Epithelial cell of proximal tubule (primary cell): ENCODE results near the gene GPR32. TPM values are rescaled to one million over a fixed set of nuclear protein-coding genes. Genes with fewer than 3 reads are reported as not detected.
"Not testable (repeated sequence)": the region's sequence is repeated elsewhere in the genome, so short reads cannot be mapped to it uniquely, and the experiment has no call there.

Experiments
- DNase-seq: peaks from one replicate; pipeline ENCODE4 v3.0.0-alpha.2; 2011; ENCODE audit warnings: low read depth
- H3K4me3 ChIP-seq: 2 replicates; pipeline ENCODE4 v1.5.1; 2011; ENCODE audit warnings: low read depth, mild to moderate bottlenecking, low read length
- total RNA-seq: library from RNA; depleted of rRNA; stranded (reverse); fragments of >200 nt; gene quantifications from 2 replicates; pipeline ENCODE4 v1.2.3, GENCODE V29; 2015
- TF ChIP-seq, protein P1 (sequence below): conservative IDR thresholded peaks from 2 replicates; pipeline ENCODE4 v1.5.1; 2012; ENCODE audit warnings: low read depth, mild to moderate bottlenecking, low read length

GPR32 gene
- total RNA-seq, 1 donor from 2014 or later = not detected

DNA sequence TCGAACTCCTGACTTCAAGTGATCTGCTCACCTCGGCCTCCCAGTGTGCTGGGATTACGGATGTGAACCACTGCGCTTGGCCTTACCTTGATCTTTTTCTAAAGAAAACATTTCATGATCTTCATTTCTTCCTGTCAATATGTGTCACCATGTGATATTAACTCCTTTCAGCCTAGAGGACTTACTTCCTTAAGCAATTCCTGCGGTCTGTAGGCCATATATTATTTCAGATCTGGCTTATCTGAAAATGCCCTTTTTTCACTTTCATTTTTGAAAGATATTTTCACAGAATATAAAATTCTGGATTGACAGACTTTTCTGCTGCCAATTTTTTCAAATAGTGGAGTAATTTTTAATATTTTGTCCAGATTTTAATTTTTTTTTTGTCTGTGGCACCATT is 2.0 kb upstream of the GPR32 start:
- TF ChIP-seq, protein P1, sequence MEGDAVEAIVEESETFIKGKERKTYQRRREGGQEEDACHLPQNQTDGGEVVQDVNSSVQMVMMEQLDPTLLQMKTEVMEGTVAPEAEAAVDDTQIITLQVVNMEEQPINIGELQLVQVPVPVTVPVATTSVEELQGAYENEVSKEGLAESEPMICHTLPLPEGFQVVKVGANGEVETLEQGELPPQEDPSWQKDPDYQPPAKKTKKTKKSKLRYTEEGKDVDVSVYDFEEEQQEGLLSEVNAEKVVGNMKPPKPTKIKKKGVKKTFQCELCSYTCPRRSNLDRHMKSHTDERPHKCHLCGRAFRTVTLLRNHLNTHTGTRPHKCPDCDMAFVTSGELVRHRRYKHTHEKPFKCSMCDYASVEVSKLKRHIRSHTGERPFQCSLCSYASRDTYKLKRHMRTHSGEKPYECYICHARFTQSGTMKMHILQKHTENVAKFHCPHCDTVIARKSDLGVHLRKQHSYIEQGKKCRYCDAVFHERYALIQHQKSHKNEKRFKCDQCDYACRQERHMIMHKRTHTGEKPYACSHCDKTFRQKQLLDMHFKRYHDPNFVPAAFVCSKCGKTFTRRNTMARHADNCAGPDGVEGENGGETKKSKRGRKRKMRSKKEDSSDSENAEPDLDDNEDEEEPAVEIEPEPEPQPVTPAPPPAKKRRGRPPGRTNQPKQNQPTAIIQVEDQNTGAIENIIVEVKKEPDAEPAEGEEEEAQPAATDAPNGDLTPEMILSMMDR = no peak
- no peak for DNase-seq
- H3K4me3 ChIP-seq = no peak overlapping the region

DNA sequence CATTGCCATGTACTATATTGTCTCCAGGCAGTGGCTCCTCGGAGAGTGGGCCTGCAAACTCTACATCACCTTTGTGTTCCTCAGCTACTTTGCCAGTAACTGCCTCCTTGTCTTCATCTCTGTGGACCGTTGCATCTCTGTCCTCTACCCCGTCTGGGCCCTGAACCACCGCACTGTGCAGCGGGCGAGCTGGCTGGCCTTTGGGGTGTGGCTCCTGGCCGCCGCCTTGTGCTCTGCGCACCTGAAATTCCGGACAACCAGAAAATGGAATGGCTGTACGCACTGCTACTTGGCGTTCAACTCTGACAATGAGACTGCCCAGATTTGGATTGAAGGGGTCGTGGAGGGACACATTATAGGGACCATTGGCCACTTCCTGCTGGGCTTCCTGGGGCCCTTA is 624 bp downstream of the GPR32 start:
- TF ChIP-seq, protein P1 = no peak
- no peak for DNase-seq
- no peak overlapping the region for H3K4me3 ChIP-seq

DNA sequence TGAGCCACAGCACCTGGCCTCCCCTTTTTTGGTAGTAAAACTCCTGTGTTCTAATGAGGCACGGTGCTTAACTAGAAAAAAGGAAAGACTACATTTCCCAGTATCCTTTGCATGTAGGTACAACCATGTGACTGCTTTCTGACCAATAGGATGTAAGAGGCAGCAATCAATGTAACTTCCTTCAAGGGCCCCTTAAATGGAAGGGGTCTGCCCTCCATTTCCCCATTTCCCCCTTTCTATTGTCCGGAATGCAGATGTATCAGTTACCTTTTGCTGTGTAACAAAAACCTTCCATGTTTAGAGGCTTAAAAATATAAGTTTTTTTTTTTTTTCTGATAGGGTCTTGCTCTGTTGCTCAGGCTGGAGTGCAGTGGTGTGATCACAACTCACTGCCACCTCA is 2.2 kb downstream of the GPR32 start:
- TF ChIP-seq, protein P1 = no peak
- no peak for DNase-seq
- H3K4me3 ChIP-seq = no peak overlapping the region

GRCh38 chr19:50772912-50773311 is 2.6 kb downstream of the GPR32 start:
- not testable (repeated sequence) for DNase-seq, H3K4me3 ChIP-seq

DNA sequence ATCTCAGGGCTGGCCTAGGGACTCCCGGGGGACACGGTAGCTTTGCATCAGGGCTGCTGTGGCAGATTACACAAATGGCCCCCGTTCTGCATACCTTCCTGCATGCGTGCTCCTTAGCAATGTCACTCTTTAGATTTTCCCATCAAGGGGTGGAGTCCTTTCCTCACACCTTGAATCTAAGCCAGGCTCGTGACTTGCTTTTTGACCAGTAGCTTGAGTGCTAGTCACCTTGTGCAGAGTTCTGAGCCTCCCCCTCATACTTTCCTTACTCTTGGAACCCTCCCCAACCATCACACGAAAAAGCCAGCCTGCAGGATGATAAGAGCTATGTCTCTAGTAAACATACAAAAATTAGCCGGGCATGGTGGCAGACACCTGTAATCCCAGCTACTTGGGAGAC is 3.2 kb downstream of the GPR32 start:
- not testable (repeated sequence) for DNase-seq, H3K4me3 ChIP-seq

GRCh38 chr19:50776131-50776530 is 5.9 kb downstream of the GPR32 start:
- DNase-seq = no peak
- H3K4me3 ChIP-seq = no peak overlapping the region
- TF ChIP-seq, protein P1 = no peak

DNA sequence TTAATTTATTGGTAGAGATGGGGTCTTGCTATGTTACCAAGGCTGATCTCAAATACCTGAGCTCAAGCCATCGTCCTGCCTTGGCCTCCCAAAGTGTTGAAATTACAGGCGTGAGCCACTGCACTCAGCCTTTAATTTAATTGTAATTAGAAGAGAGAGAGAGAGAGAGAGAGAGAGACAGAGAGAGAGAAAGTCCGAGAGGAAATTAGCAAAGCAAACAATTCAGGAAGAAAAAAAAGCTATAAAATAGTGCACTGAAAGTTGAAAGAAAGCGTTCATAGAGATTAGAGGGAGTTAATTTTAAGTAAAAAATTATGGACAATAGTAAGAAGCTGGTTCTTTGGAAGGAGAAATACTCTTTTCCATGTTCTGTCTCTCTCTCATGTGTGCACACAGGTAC is 7.0 kb downstream of the GPR32 start:
- DNase-seq = no peak
- TF ChIP-seq, protein P1 = no peak
- H3K4me3 ChIP-seq = no peak overlapping the region

GRCh38 chr19:50777830-50778303 is 7.6 kb downstream of the GPR32 start:
- DNase-seq = no peak
- H3K4me3 ChIP-seq = no peak overlapping the region
- TF ChIP-seq, protein P1 = no peak
